BLaER1 treated with 17β-estradiol and CSF1 and Interleukin-3, amounts not matched to agents 10 nM and 100 nM (cell line): ENCODE data around the gene MEDAG.

ENCODE experiments used
- H3K27ac ChIP-seq, 11 experiments: shearing (Covaris generic); formaldehyde crosslinking; 2 replicates each; pipeline ENCODE4 v1.8.1; 2022
- H3K27me3 ChIP-seq, 11 experiments: shearing (Covaris generic); formaldehyde crosslinking; 2 replicates each; pipeline ENCODE4 v1.8.1; 2022
- H3K36me3 ChIP-seq, 11 experiments: shearing (Covaris generic); formaldehyde crosslinking; 2 replicates each; pipeline ENCODE4 v1.8.1; 2022
- H3K4me1 ChIP-seq, 10 experiments: shearing (Covaris generic); formaldehyde crosslinking; 2 replicates each; pipeline ENCODE4 v1.8.1; 2022
- H3K4me2 ChIP-seq, 11 experiments: shearing (Covaris generic); formaldehyde crosslinking; 2 replicates each; pipeline ENCODE4 v1.8.1; 2022
- H3K4me3 ChIP-seq, 10 experiments: shearing (Covaris generic); formaldehyde crosslinking; 2 replicates each; pipeline ENCODE4 v1.8.1; 2022
- H3K9ac ChIP-seq, 11 experiments: shearing (Covaris generic); formaldehyde crosslinking; 2 replicates each; pipeline ENCODE4 v1.8.1; 2022
- H3K9me3 ChIP-seq, 11 experiments: shearing (Covaris generic); formaldehyde crosslinking; replicated peaks in 1 of 11; 2 replicates each; pipeline ENCODE4 v1.8.1; 2022
- H4K20me1 ChIP-seq, 11 experiments: shearing (Covaris generic); formaldehyde crosslinking; 2 replicates each; pipeline ENCODE4 v1.8.1; 2022
- Cebpa-rat ChIP-seq, 11 experiments: shearing (Covaris generic); IDR thresholded peaks; 2 replicates each; pipeline ENCODE4 v1.8.1; 2022

MEDAG gene

GRCh38 chr13:30895773-30896172 is 10.3 kb upstream of the MEDAG start:
- no peak overlapping the region for H3K4me3 ChIP-seq
- H3K27me3 ChIP-seq, result no peaks in the 10 kb centered on the region
- no peak overlapping the region for H3K4me2 ChIP-seq
- no peaks in the 10 kb centered on the region for H3K36me3 ChIP-seq
- no peak overlapping the region for H3K27ac ChIP-seq
- no peaks in the 10 kb centered on the region for H3K9me3 ChIP-seq
- H4K20me1 ChIP-seq, result no peaks in the 10 kb centered on the region
- peaks cover 21 to 29% (median 27%) of the 10 kb centered on the region in 10 experiments for H3K4me1 ChIP-seq
- no peak for TF ChIP-seq Cebpa-rat (IDR thresholded peaks at IDR 0.05)
- H3K9ac ChIP-seq, result no peak overlapping the region

- H3K9me3 ChIP-seq, result no peaks in the 10 kb centered on the region
- H3K4me1 ChIP-seq, result peaks cover 21 to 29% (median 28%) of the 10 kb centered on the region in 10 experiments
- H3K27ac ChIP-seq, result peak overlapping the region in 1 of 11 experiments; percentile 44; a peak in 1 of 22 replicates
- no peak overlapping the region for H3K4me3 ChIP-seq
- TF ChIP-seq Cebpa-rat (IDR thresholded peaks at IDR 0.05), result no peak
- H3K27me3 ChIP-seq, result no peaks in the 10 kb centered on the region
- no peaks in the 10 kb centered on the region for H3K36me3 ChIP-seq
- H4K20me1 ChIP-seq, result no peaks in the 10 kb centered on the region
- no peak overlapping the region for H3K9ac ChIP-seq
- H3K4me2 ChIP-seq, result peak overlapping the region in 10 of 11 experiments; percentile 58 to 77 (median 68); a peak in 16 of 22 replicates
Measured at GRCh38 chr13:30898070-30898469, 8.0 kb upstream of the MEDAG start.

- no peak for TF ChIP-seq Cebpa-rat (IDR thresholded peaks at IDR 0.05)
Measured at GRCh38 chr13:30898678-30899241, 7.3 kb upstream of the MEDAG start.

DNA sequence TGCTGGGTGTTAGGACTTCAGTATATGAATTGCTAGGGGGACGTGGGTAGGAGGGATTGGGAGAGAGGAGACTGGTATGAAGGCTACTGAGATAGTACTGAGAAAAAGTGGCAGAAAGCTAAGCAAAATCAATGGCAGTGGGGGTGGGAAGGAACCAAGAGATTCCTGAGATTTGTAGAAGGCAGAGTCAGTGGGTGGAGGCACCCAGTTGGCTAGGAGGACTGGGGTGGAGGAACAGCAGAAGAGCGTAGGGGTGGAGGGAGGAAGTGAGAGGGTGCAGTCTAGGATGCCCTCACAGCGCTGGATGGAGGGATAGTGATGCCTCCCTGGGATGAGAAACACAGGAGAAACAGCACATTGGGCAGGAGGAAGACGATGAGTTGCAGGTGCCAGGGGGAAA is 5.6 kb upstream of the MEDAG start:
- Histone ChIP-seq H3K27me3 (no peaks in the 10 kb centered on the region), H3K9ac (no peak overlapping the region), H4K20me1 (no peaks in the 10 kb centered on the region), H3K27ac (no peak overlapping the region; a peak in 1 of 22 replicates), H3K4me2 (peak overlapping the region; percentile 14 to 77 (median 67); a peak in 17 of 22 replicates), H3K9me3 (peaks cover 0 to 11% (median 2%) of the 10 kb centered on the region in 11 experiments; a peak in 12 of 22 replicates), H3K4me3 (no peak overlapping the region), H3K4me1 (peaks cover 21 to 29% (median 28%) of the 10 kb centered on the region in 10 experiments), H3K36me3 (no peaks in the 10 kb centered on the region)
- TF ChIP-seq Cebpa-rat (IDR thresholded peaks at IDR 0.05), result no peak

More at GRCh38 chr13:30898678-30899241, 7.3 kb upstream of the MEDAG start:
- Histone ChIP-seq H3K4me1 (peaks cover 21 to 29% (median 28%) of the 10 kb centered on the region in 10 experiments), H3K9me3 (no peaks in the 10 kb centered on the region), H3K4me2 (peak overlapping the region; percentile 58 to 77 (median 69)), H3K9ac (0 out of 22 replicates have a peak overlapping the region, but pooled peaks of 1 of the 11 experiments have one; percentile 15), H4K20me1 (no peaks in the 10 kb centered on the region), H3K4me3 (no peak overlapping the region), H3K27ac (peak overlapping the region in 8 of 11 experiments; percentile 8 to 44 (median 20); a peak in 6 of 22 replicates), H3K27me3 (no peaks in the 10 kb centered on the region), H3K36me3 (no peaks in the 10 kb centered on the region)

GRCh38 chr13:30900952-30901749 is 4.9 kb upstream of the MEDAG start:
- Histone ChIP-seq H3K36me3 (no peaks in the 10 kb centered on the region; a peak in 1 of 22 replicates), H3K4me3 (no peak overlapping the region), H3K27ac (no peak overlapping the region; a peak in 1 of 22 replicates), H3K4me1 (peaks cover 21 to 29% (median 28%) of the 10 kb centered on the region in 10 experiments), H4K20me1 (no peaks in the 10 kb centered on the region), H3K9me3 (peaks cover 6 to 18% (median 9%) of the 10 kb centered on the region in 11 experiments), H3K9ac (no peak overlapping the region), H3K27me3 (no peaks in the 10 kb centered on the region), H3K4me2 (peak overlapping the region in 9 of 11 experiments; percentile 8 to 76 (median 67); a peak in 11 of 22 replicates)
- no peak for TF ChIP-seq Cebpa-rat (IDR thresholded peaks at IDR 0.05)

GRCh38 chr13:30904043-30904442 is 2.0 kb upstream of the MEDAG start:
- H3K27me3 ChIP-seq, result no peaks in the 10 kb centered on the region
- no peak overlapping the region for H3K9ac ChIP-seq
- H3K4me2 ChIP-seq, result no peak overlapping the region
- no peaks in the 10 kb centered on the region for H4K20me1 ChIP-seq
- H3K27ac ChIP-seq, result no peak overlapping the region
- no peaks in the 10 kb centered on the region; a peak in 1 of 22 replicates for H3K36me3 ChIP-seq
- H3K4me1 ChIP-seq, result peaks cover 20 to 40% (median 36%) of the 10 kb centered on the region in 10 experiments
- no peak for TF ChIP-seq Cebpa-rat (IDR thresholded peaks at IDR 0.05)
- H3K9me3 ChIP-seq, result peaks cover 12 to 27% (median 16%) of the 10 kb centered on the region in 11 experiments
- H3K4me3 ChIP-seq, result no peak overlapping the region

GRCh38 chr13:30906411-30907051 is 460 bp downstream of the MEDAG start:
- no peak for TF ChIP-seq Cebpa-rat (IDR thresholded peaks at IDR 0.05)
- Histone ChIP-seq H3K9ac (no peak overlapping the region), H3K4me2 (peak overlapping the region in 1 of 11 experiments; percentile 31; a peak in 1 of 22 replicates), H3K27ac (no peak overlapping the region), H3K4me1 (peaks cover 8 to 23% (median 20%) of the 10 kb centered on the region in 10 experiments), H3K27me3 (no peaks in the 10 kb centered on the region), H4K20me1 (no peaks in the 10 kb centered on the region), H3K36me3 (no peaks in the 10 kb centered on the region; a peak in 1 of 22 replicates), H3K4me3 (no peak overlapping the region), H3K9me3 (peaks cover 12 to 27% (median 16%) of the 10 kb centered on the region in 11 experiments)

DNA sequence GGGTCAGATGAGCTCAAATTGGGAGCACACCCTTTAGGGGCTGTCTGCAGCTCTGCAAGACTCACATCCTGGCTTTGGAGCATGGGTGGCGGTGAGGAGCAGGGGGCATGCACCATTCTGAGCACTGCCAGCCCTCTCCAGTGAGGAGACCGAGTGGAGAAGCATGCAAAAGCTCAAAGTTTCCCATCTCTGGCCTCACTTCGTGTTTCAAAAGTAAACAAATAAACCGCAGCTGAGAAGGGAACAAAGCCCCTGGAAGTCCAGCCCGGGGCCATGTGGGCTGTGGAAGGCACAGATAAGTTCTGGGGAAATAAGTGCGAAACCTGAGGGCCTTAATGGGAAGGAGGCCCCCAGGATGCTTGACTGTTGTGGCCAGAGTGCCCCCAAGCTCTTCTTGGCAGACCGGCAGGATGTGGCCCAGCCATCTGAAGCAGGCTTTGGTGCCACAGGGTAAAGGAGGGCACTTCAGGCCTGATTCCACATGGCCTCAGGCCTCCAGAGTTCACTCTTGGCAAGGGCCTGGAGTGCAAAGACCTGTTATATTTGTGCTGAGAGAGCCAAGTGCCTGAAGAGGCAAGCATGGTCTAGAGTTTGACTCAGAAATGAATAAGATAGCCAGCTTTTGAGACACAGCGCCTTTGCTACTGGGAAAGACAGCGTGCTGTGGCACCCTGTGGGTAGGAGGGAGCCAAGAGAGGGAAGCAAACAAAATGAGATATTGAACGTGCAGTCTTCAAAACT is 1.2 kb downstream of the MEDAG start:
- no peak overlapping the region for H3K9ac ChIP-seq
- peaks cover 8 to 23% (median 20%) of the 10 kb centered on the region in 10 experiments for H3K4me1 ChIP-seq
- no peaks in the 10 kb centered on the region for H4K20me1 ChIP-seq
- TF ChIP-seq Cebpa-rat (IDR thresholded peaks at IDR 0.05), result no peak
- H3K4me2 ChIP-seq, result peak overlapping the region in 7 of 11 experiments; percentile 6 to 64 (median 36); a peak in 5 of 22 replicates
- no peaks in the 10 kb centered on the region; a peak in 1 of 22 replicates for H3K36me3 ChIP-seq
- no peak overlapping the region for H3K4me3 ChIP-seq
- peaks cover 12 to 27% (median 16%) of the 10 kb centered on the region in 11 experiments for H3K9me3 ChIP-seq
- H3K27ac ChIP-seq, result peak overlapping the region in 3 of 11 experiments; percentile 4 to 27 (median 15); a peak in 3 of 22 replicates
- no peaks in the 10 kb centered on the region for H3K27me3 ChIP-seq
